Activated T-cell treated with anti-CD3 and anti-CD28 coated beads, Interleukin-2, amount 50 U/mL, for 4 hours (primary cell): Measurements from ENCODE around the gene MRPS34. TPM values are rescaled to one million over a fixed set of nuclear protein-coding genes. Genes with fewer than 3 reads are reported as not detected.
"Not testable (repeated sequence)": the region's sequence is repeated elsewhere in the genome, so short reads cannot be mapped to it uniquely, and the experiment has no call there.

Experiments
- ATAC-seq, 2 donors: fragments of 200-7000 bp; cut with Tn5 transposase; one replicate each; pipeline ENCODE4 v1.10.0; 2021
- DNase-seq: peaks from one replicate; pipeline ENCODE4 v3.0.0-alpha.2; 2020
- H3K27me3 Mint-ChIP-seq: one replicate; pipeline ENCODE4 v1.8.0; 2021; ENCODE audit warnings: low read depth, mixed read lengths
- H3K36me3 Mint-ChIP-seq: one replicate; pipeline ENCODE4 v1.8.0; 2022; ENCODE audit warnings: mixed read lengths; ENCODE audit not compliant: insufficient read depth
- H3K4me1 Mint-ChIP-seq: one replicate; pipeline ENCODE4 v1.8.0; 2021; ENCODE audit warnings: low read depth, mixed read lengths
- H3K4me3 Mint-ChIP-seq: one replicate; pipeline ENCODE4 v1.8.0; 2021; ENCODE audit warnings: mild to moderate bottlenecking, moderate library complexity, mixed read lengths
- H3K9me3 Mint-ChIP-seq: one replicate; pipeline ENCODE4 v1.8.0; 2021; ENCODE audit warnings: mixed read lengths
- total RNA-seq, 3 donors: library from RNA; stranded (reverse); gene quantifications; one replicate each; pipeline ENCODE4 v1.2.1, GENCODE V29; 2021

MRPS34 gene
- total RNA-seq, 3 donors from 2014 or later, result 223 to 288 (median 265) TPM

GRCh38 chr16:1810106-1810505 lies 37.2 kb upstream of the MRPS34 start:
- no peak overlapping the region for H3K4me3 Mint-ChIP-seq
- no peaks in the 10 kb centered on the region for H3K9me3 Mint-ChIP-seq
- no peaks in the 10 kb centered on the region for H3K27me3 Mint-ChIP-seq
- peaks cover 14% of the 10 kb centered on the region for H3K36me3 Mint-ChIP-seq
- ATAC-seq (no peak), DNase-seq (no peak)
- H3K4me1 Mint-ChIP-seq, result peaks cover 7% of the 10 kb centered on the region

- no peak for ATAC-seq
- H3K36me3 Mint-ChIP-seq, result peaks cover 11% of the 10 kb centered on the region
- peaks cover 7% of the 10 kb centered on the region for H3K4me1 Mint-ChIP-seq
- no peaks in the 10 kb centered on the region for H3K27me3 Mint-ChIP-seq
- H3K9me3 Mint-ChIP-seq, result no peaks in the 10 kb centered on the region
- H3K4me3 Mint-ChIP-seq, result no peak overlapping the region
- DNase-seq, result no peak
Measured at GRCh38 chr16:1809281-1809801, 36.4 kb upstream of the MRPS34 start.

GRCh38 chr16:1808691-1809090 lies 35.8 kb upstream of the MRPS34 start:
- H3K36me3 Mint-ChIP-seq, result peaks cover 11% of the 10 kb centered on the region
- H3K9me3 Mint-ChIP-seq, result no peaks in the 10 kb centered on the region
- ATAC-seq (no peak), DNase-seq (no peak)
- no peaks in the 10 kb centered on the region for H3K27me3 Mint-ChIP-seq
- H3K4me3 Mint-ChIP-seq, result no peak overlapping the region
- H3K4me1 Mint-ChIP-seq, result peaks cover 7% of the 10 kb centered on the region

GRCh38 chr16:1807626-1808025 lies 34.7 kb upstream of the MRPS34 start:
- ATAC-seq, result no peak
- peaks cover 9% of the 10 kb centered on the region for H3K36me3 Mint-ChIP-seq
- no peak for DNase-seq
- no peaks in the 10 kb centered on the region for H3K27me3 Mint-ChIP-seq
- H3K4me3 Mint-ChIP-seq, result no peak overlapping the region
- peaks cover 2% of the 10 kb centered on the region for H3K4me1 Mint-ChIP-seq
- H3K9me3 Mint-ChIP-seq, result no peaks in the 10 kb centered on the region

- no peak overlapping the region for H3K4me3 Mint-ChIP-seq
- H3K27me3 Mint-ChIP-seq, result no peaks in the 10 kb centered on the region
- no peaks in the 10 kb centered on the region for H3K4me1 Mint-ChIP-seq
- DNase-seq (no peak), ATAC-seq (no peak)
- peaks cover 4% of the 10 kb centered on the region for H3K9me3 Mint-ChIP-seq
- no peaks in the 10 kb centered on the region for H3K36me3 Mint-ChIP-seq
Measured at GRCh38 chr16:1800701-1801100, 27.8 kb upstream of the MRPS34 start.

- DNase-seq, H3K27me3 Mint-ChIP-seq, H3K36me3 Mint-ChIP-seq, H3K9me3 Mint-ChIP-seq, ATAC-seq, H3K4me1 Mint-ChIP-seq, H3K4me3 Mint-ChIP-seq: not testable (repeated sequence)
Measured at GRCh38 chr16:1799263-1799662, 26.3 kb upstream of the MRPS34 start.

- ATAC-seq (no peak), DNase-seq (no peak)
- Mint-ChIP-seq H3K4me3 (no peak overlapping the region), H3K9me3 (peaks cover 4% of the 10 kb centered on the region), H3K27me3 (no peaks in the 10 kb centered on the region), H3K36me3 (no peaks in the 10 kb centered on the region), H3K4me1 (no peaks in the 10 kb centered on the region)
Measured at GRCh38 chr16:1794908-1795666, 22.2 kb upstream of the MRPS34 start.

- ATAC-seq, result no peak
- Mint-ChIP-seq H3K27me3 (no peaks in the 10 kb centered on the region), H3K9me3 (peaks cover 4% of the 10 kb centered on the region), H3K4me3 (no peak overlapping the region), H3K4me1 (no peaks in the 10 kb centered on the region), H3K36me3 (no peaks in the 10 kb centered on the region)
- no peak for DNase-seq
Measured at GRCh38 chr16:1794221-1794871, 21.4 kb upstream of the MRPS34 start.

GRCh38 chr16:1793578-1794220 lies 20.8 kb upstream of the MRPS34 start, which contains the start of gene IGFALS:
Gene IGFALS, minus strand, starts transcription at chr16:1793705. Its CDS starts 53 bp downstream, at chr16:1793652.
- Mint-ChIP-seq H3K4me3 (no peak within 1 kb of the TSS), H3K27me3 (no peaks in the 10 kb centered on the region), H3K4me1 (no peaks in the 10 kb centered on the region), H3K9me3 (no peaks in the 10 kb centered on the region), H3K36me3 (peaks cover 4% of the 10 kb centered on the region)
- DNase-seq (no peak), ATAC-seq (no peak)

GRCh38 chr16:1792836-1793577 lies 20.1 kb upstream of the MRPS34 start:
- H3K9me3 Mint-ChIP-seq, result no peaks in the 10 kb centered on the region

GRCh38 chr16:1791943-1792812 lies 19.2 kb upstream of the MRPS34 start:
- Mint-ChIP-seq H3K27me3 (no peaks in the 10 kb centered on the region), H3K9me3 (no peaks in the 10 kb centered on the region), H3K36me3 (peaks cover 4% of the 10 kb centered on the region), H3K4me3 (no peak overlapping the region), H3K4me1 (no peaks in the 10 kb centered on the region)
- no peak for DNase-seq
- peak in 1 of 2 donors; percentile 16 for ATAC-seq

More at GRCh38 chr16:1792836-1793577, 20.1 kb upstream of the MRPS34 start:
- no peak for DNase-seq
- ATAC-seq, result no peak
- Mint-ChIP-seq H3K4me1 (no peaks in the 10 kb centered on the region), H3K4me3 (no peak overlapping the region), H3K36me3 (peaks cover 4% of the 10 kb centered on the region), H3K27me3 (no peaks in the 10 kb centered on the region)

- peaks cover 4% of the 10 kb centered on the region for H3K36me3 Mint-ChIP-seq
- no peak overlapping the region for H3K4me3 Mint-ChIP-seq
- no peaks in the 10 kb centered on the region for H3K27me3 Mint-ChIP-seq
- peaks cover 3% of the 10 kb centered on the region for H3K4me1 Mint-ChIP-seq
- no peak for DNase-seq
- no peak for ATAC-seq
- no peaks in the 10 kb centered on the region for H3K9me3 Mint-ChIP-seq
Measured at GRCh38 chr16:1791256-1791942, 18.5 kb upstream of the MRPS34 start.
